Neural progenitor cell (in vitro differentiated cells): ENCODE data around the gene SHQ1. TPM values are rescaled to one million over a fixed set of nuclear protein-coding genes. Genes with fewer than 3 reads are reported as not detected.

ENCODE experiments used
- DNase-seq: peaks from one replicate; pipeline ENCODE4 v3.0.0-alpha.2; 2016; ENCODE audit warnings: low spot score
- H2AFZ ChIP-seq: fragments of 200-600 bp; sonication (generic); replicated peaks from 2 replicates; pipeline ENCODE4 v1.6.1; 2016; ENCODE audit warnings: antibody characterized with exemption
- H3F3A ChIP-seq: fragments of 200-600 bp; sonication (generic); 2 replicates; pipeline ENCODE4 v1.6.1; 2016; ENCODE audit warnings: antibody characterized with exemption, low read depth
- H3K27ac ChIP-seq: fragments of 200-600 bp; sonication (generic); 2 replicates; pipeline ENCODE4 v1.5.1; 2016; ENCODE audit warnings: mild to moderate bottlenecking
- H3K27me3 ChIP-seq: fragments of 200-600 bp; sonication (generic); 2 replicates; pipeline ENCODE4 v1.6.1; 2016; ENCODE audit warnings: mild to moderate bottlenecking, moderate library complexity
- H3K36me3 ChIP-seq: fragments of 200-600 bp; sonication (generic); 2 replicates; pipeline ENCODE4 v1.5.1; 2016
- H3K4me1 ChIP-seq: fragments of 200-600 bp; sonication (generic); 2 replicates; pipeline ENCODE4 v1.6.1; 2016; ENCODE audit warnings: mixed run types
- H3K4me2 ChIP-seq: fragments of 200-600 bp; sonication (generic); 2 replicates; pipeline ENCODE4 v1.6.1; 2016
- H3K4me3 ChIP-seq: fragments of 200-600 bp; sonication (generic); 2 replicates; pipeline ENCODE4 v1.5.1; 2016
- H3K79me2 ChIP-seq: fragments of 200-600 bp; sonication (generic); 2 replicates; pipeline ENCODE4 v1.6.1; 2016; ENCODE audit warnings: low read depth
- H3K9ac ChIP-seq: fragments of 200-600 bp; sonication (generic); 2 replicates; pipeline ENCODE4 v1.6.1; 2016
- H3K9me3 ChIP-seq: fragments of 200-600 bp; sonication (generic); 2 replicates; pipeline ENCODE4 v1.5.1; 2016; ENCODE audit warnings: low read depth
- H4K20me1 ChIP-seq: fragments of 200-600 bp; sonication (generic); 2 replicates; pipeline ENCODE4 v1.6.1; 2016; ENCODE audit warnings: low read depth
- H3K27ac Mint-ChIP-seq: 3 replicates; pipeline ENCODE4 v1.8.0; 2021; ENCODE audit warnings: mixed read lengths
- H3K27me3 Mint-ChIP-seq: 2 replicates; pipeline ENCODE4 v1.8.0; 2022; ENCODE audit warnings: low read depth, mild to moderate bottlenecking, inconsistent platforms, moderate library complexity, mixed read lengths; ENCODE audit not compliant: insufficient read depth
- H3K36me3 Mint-ChIP-seq: 3 replicates; pipeline ENCODE4 v1.8.0; 2021; ENCODE audit warnings: mixed read lengths
- H3K4me1 Mint-ChIP-seq: 3 replicates; pipeline ENCODE4 v1.8.0; 2021; ENCODE audit warnings: mixed read lengths
- H3K4me3 Mint-ChIP-seq: 3 replicates; pipeline ENCODE4 v1.8.0; 2021; ENCODE audit warnings: mild to moderate bottlenecking, moderate library complexity, mixed read lengths
- H3K9me3 Mint-ChIP-seq: 3 replicates; pipeline ENCODE4 v1.8.0; 2020; ENCODE audit warnings: mixed read lengths
- EZH2 ChIP-seq: fragments of 200-600 bp; sonication (generic); IDR thresholded peaks from 2 replicates; pipeline ENCODE4 v1.6.1; 2017; ENCODE audit warnings: antibody characterized with exemption, mild to moderate bottlenecking, moderate library complexity
- EZH2phosphoT487 ChIP-seq: fragments of 200-600 bp; sonication (generic); IDR thresholded peaks from 2 replicates; pipeline ENCODE4 v1.6.1; 2017; ENCODE audit warnings: antibody characterized with exemption
- total RNA-seq: library from RNA; depleted of rRNA; stranded (reverse); fragments of >200 nt; gene quantifications from 2 replicates; pipeline ENCODE4 v1.2.3, GENCODE V29; 2015; ENCODE audit warnings: low replicate concordance
- TF ChIP-seq, protein P1 (sequence below): fragments of 200-600 bp; sonication (generic); IDR thresholded peaks from 2 replicates; pipeline ENCODE4 v1.5.1; 2017; ENCODE audit warnings: antibody characterized with exemption, mild to moderate bottlenecking

The SHQ1 gene
- total RNA-seq, 1 donor from 2014 or later: 21.3 TPM

DNA sequence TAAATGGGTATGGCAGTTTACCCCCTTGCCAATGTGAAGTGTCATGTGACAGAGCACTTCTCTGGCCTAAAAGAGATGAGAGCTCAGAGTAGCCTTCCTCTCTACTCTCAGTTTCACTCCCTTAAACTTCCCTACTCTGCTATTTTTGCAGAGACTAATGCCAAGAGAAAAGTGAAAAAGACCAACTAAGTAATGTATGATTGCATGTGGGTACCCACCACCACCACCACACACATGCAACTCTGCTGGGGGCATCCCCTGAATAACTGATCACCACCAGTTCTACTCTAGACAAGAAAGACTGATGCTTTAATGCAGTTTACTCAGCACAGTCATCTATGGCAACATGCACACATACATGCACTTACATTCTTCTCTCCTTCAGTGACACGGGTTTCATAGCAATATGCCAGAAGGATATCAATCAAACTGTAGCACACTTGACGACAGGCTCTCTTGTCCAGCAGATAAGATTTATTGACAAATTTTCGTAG lies 31.3 kb downstream of the SHQ1 start:
- H3K9ac ChIP-seq: no peak overlapping the region
- peaks cover 2% of the 10 kb centered on the region for H3K36me3 Mint-ChIP-seq

DNA sequence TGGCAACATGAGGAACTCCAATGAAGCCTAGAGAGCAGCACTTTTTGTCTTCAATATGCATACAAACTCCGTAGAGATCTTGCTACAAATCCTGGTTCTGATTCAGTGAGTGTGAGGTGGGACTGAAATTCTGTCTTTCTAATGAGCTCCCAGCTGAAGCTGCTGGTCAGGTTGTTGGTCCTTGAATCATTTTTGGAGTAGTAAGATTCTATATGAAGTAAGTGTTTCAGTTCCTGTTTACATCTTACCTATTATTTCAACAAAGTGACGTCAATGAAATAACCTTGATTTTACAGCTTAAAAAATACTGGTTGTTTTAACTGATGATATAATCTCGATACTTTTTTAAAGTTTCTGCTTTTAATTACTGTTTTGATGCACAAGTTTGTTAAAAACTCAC lies 33.9 kb downstream of the SHQ1 start:
- TF ChIP-seq EZH2phosphoT487 (no peak), EZH2 (no peak)
- TF ChIP-seq, protein P1, sequence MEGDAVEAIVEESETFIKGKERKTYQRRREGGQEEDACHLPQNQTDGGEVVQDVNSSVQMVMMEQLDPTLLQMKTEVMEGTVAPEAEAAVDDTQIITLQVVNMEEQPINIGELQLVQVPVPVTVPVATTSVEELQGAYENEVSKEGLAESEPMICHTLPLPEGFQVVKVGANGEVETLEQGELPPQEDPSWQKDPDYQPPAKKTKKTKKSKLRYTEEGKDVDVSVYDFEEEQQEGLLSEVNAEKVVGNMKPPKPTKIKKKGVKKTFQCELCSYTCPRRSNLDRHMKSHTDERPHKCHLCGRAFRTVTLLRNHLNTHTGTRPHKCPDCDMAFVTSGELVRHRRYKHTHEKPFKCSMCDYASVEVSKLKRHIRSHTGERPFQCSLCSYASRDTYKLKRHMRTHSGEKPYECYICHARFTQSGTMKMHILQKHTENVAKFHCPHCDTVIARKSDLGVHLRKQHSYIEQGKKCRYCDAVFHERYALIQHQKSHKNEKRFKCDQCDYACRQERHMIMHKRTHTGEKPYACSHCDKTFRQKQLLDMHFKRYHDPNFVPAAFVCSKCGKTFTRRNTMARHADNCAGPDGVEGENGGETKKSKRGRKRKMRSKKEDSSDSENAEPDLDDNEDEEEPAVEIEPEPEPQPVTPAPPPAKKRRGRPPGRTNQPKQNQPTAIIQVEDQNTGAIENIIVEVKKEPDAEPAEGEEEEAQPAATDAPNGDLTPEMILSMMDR: no peak
- Histone ChIP-seq H4K20me1 (no peaks in the 10 kb centered on the region), H3K4me3 (no peak overlapping the region), H3K27me3 (no peaks in the 10 kb centered on the region), H3K4me1 (peaks cover 14% of the 10 kb centered on the region), H3K9ac (no peak overlapping the region), H2AFZ (no peak overlapping the region), H3K9me3 (no peaks in the 10 kb centered on the region), H3K4me2 (no peak overlapping the region), H3K36me3 (no peaks in the 10 kb centered on the region), H3F3A (peaks cover 12% of the 10 kb centered on the region), H3K79me2 (no peaks in the 10 kb centered on the region), H3K27ac (no peak overlapping the region)
- Mint-ChIP-seq H3K4me3 (no peak overlapping the region), H3K27me3 (peaks cover 2% of the 10 kb centered on the region), H3K27ac (no peak overlapping the region), H3K4me1 (peaks cover 10% of the 10 kb centered on the region), H3K36me3 (peaks cover 2% of the 10 kb centered on the region), H3K9me3 (no peaks in the 10 kb centered on the region)
- no peak for DNase-seq

More for the DNA sequence above, 31.3 kb downstream of the SHQ1 start:
- H3K4me1 Mint-ChIP-seq: peaks cover 3% of the 10 kb centered on the region
- H3K79me2 ChIP-seq: no peaks in the 10 kb centered on the region
- no peaks in the 10 kb centered on the region for H3F3A ChIP-seq
- no peak overlapping the region for H3K4me2 ChIP-seq
- no peaks in the 10 kb centered on the region for H3K9me3 Mint-ChIP-seq
- H2AFZ ChIP-seq: no peak overlapping the region
- H3K27ac ChIP-seq: no peak overlapping the region
- H3K4me3 ChIP-seq: no peak overlapping the region
- no peak for DNase-seq
- no peaks in the 10 kb centered on the region for H3K4me1 ChIP-seq
- no peaks in the 10 kb centered on the region for H3K27me3 ChIP-seq
- H3K27ac Mint-ChIP-seq: no peak overlapping the region
- TF ChIP-seq, protein P1: no peak
- TF ChIP-seq EZH2 (no peak), EZH2phosphoT487 (no peak)
- no peak overlapping the region for H3K4me3 Mint-ChIP-seq
- H3K36me3 ChIP-seq: no peaks in the 10 kb centered on the region
- H3K9me3 ChIP-seq: no peaks in the 10 kb centered on the region
- H4K20me1 ChIP-seq: no peaks in the 10 kb centered on the region
- H3K27me3 Mint-ChIP-seq: peaks cover 2% of the 10 kb centered on the region

DNA sequence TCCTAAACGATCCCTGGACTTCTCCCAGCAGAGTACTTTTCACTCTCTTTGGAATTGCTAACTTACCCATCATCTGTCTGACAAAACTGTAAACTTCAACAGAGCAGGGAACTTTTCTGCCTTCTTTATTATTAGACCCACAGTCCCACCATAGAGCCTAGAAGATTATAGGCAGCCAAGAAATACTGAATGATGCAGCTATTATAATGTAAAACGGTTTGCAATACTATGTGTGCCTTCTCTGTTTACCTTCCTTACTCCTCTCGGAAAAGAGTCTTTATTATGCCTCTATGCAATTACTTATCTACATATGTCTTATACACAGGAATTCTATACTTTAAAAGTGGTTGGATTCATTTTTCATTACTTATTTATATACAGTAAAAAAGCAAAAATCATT lies 36.0 kb downstream of the SHQ1 start:
- Histone ChIP-seq H2AFZ (no peak overlapping the region), H3K36me3 (no peaks in the 10 kb centered on the region), H3K4me3 (no peak overlapping the region), H3K4me2 (no peak overlapping the region), H3K9ac (no peak overlapping the region), H3K4me1 (peaks cover 14% of the 10 kb centered on the region), H3K27me3 (no peaks in the 10 kb centered on the region), H3K79me2 (no peaks in the 10 kb centered on the region), H4K20me1 (no peaks in the 10 kb centered on the region), H3K27ac (no peak overlapping the region), H3K9me3 (no peaks in the 10 kb centered on the region), H3F3A (peaks cover 12% of the 10 kb centered on the region)
- no peak overlapping the region for H3K27ac Mint-ChIP-seq
- H3K9me3 Mint-ChIP-seq: no peaks in the 10 kb centered on the region
- DNase-seq: no peak
- H3K36me3 Mint-ChIP-seq: peaks cover 2% of the 10 kb centered on the region
- H3K27me3 Mint-ChIP-seq: peaks cover 2% of the 10 kb centered on the region
- H3K4me3 Mint-ChIP-seq: no peak overlapping the region
- peaks cover 6% of the 10 kb centered on the region for H3K4me1 Mint-ChIP-seq
- TF ChIP-seq, protein P1: no peak
- no peak for TF ChIP-seq EZH2
- TF ChIP-seq EZH2phosphoT487: no peak
